ENCODE measurements around the gene CASQ2.
"Not testable (repeated sequence)": the region's sequence is repeated elsewhere in the genome, so short reads cannot be mapped to it uniquely, and the experiment has no call there.

The CASQ2 gene

DNA sequence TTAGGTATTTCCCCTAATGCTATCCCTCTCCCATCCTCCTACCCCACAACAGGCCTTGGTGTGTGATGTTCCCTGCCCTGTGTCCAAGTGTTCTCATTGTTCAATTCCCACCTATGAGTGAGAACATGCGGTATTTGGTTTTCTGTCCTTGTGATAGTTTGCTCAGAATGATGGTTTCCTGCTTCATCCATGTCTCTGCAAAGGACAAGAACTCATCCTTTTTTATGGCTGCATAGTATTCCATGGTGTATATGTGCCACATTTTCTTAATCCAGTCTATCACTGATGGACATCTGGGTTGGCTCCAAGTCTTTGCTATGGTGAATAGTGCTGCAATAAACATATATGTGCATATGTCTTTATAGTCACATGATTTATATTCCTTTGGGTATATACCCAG, 10.6 kb upstream of the CASQ2 start:
- not testable (repeated sequence) for H3K9me3 ChIP-seq (ENCODE audit: control insufficient read depth, low read depth, low read length); H3K4me3 ChIP-seq (ENCODE audit: low read length); H3K36me3 ChIP-seq (ENCODE audit: control insufficient read depth, low read depth, low read length); H3K27ac ChIP-seq (ENCODE audit: low read length); H3K27me3 ChIP-seq (ENCODE audit: control insufficient read depth, insufficient read depth, low read length); H3K4me1 ChIP-seq (ENCODE audit: control insufficient read depth, low read depth, low read length); H3K9ac ChIP-seq (ENCODE audit: low read length)

DNA sequence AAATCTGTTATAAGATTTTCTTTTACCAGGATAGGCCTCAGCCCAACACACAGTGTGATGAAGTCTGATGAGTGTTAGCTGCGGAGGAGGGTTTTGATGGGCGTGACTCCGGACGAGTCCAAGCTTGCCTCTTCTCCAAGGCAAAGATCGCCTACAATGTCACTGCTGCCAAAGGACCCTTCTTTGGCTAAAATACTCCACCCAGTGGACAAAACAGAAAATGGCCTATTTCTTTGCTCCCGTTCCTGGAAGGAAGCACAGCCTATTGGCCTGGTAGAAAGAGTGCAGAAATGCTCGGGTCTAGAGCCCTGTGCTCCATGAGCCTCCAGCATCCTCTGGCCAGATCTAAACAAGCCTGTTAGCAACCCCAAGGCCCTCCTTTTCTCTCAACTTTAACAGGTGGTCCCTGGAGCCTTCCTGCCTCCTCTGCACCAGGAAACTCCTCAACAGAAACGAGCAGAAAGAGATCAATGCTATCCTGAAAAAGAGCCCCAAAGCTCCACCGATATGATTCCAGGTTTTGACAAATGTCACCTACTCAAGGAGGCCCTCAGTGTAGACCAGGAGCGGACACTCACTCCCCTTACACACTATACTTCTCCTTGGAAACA, 3.4 kb upstream of the CASQ2 start:
- no peaks in the 10 kb centered on the region for H3K27me3 ChIP-seq (ENCODE audit: control insufficient read depth, insufficient read depth, low read length)
- H3K27ac ChIP-seq (ENCODE audit: low read length), result no peak overlapping the region
- H3K4me1 ChIP-seq (ENCODE audit: control insufficient read depth, low read depth, low read length), result peaks cover 4% of the 10 kb centered on the region
- no peaks in the 10 kb centered on the region for H3K9me3 ChIP-seq (ENCODE audit: control insufficient read depth, low read depth, low read length)
- peak overlapping the region; percentile 49 for H3K4me3 ChIP-seq (ENCODE audit: low read length)
- H3K36me3 ChIP-seq (ENCODE audit: control insufficient read depth, low read depth, low read length), result no peaks in the 10 kb centered on the region
- H3K9ac ChIP-seq (ENCODE audit: low read length), result no peak overlapping the region

DNA sequence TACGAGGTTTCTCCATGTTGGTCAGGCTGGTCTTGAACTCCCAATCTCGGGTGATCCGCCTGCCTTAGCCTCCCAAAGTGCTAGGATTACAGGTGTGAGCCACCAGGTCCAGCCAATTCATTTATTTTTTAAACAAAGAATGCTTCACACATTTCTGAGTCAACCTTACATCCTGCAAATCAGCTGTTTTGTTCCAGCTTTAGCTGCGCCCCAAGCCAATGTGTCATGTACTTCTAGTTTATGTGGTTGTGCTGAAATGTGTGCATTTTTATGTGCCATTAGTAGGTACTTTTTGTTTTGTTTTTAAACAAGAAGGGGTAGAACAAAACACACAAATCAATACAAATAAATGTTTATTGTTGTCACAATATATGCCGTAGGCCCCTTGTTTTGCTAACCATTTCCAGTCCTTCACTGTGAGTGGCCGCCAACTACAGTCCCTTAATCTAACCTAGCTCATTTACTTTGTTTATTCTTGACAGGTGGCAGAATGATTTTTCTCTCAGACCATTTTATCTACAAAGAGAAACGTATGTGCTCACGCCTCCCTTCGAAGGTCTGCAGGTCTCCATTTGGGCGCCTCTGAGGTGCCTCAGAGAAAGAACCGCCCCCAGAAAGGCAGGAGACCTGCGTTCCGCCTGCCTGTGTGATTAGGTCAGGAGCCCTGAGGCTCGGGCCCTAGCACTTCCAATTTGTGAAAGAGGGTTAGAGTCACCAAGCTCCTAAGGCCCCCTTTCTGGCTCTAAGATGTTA, 2.8 kb upstream of the CASQ2 start:
- H3K9me3 ChIP-seq (ENCODE audit: control insufficient read depth, low read depth, low read length), result no peaks in the 10 kb centered on the region
- no peak overlapping the region for H3K27ac ChIP-seq (ENCODE audit: low read length)
- no peaks in the 10 kb centered on the region for H3K36me3 ChIP-seq (ENCODE audit: control insufficient read depth, low read depth, low read length)
- H3K4me3 ChIP-seq (ENCODE audit: low read length), result peak overlapping the region; percentile 49
- no peak overlapping the region for H3K9ac ChIP-seq (ENCODE audit: low read length)
- peaks cover 4% of the 10 kb centered on the region for H3K4me1 ChIP-seq (ENCODE audit: control insufficient read depth, low read depth, low read length)
- no peaks in the 10 kb centered on the region for H3K27me3 ChIP-seq (ENCODE audit: control insufficient read depth, insufficient read depth, low read length)

DNA sequence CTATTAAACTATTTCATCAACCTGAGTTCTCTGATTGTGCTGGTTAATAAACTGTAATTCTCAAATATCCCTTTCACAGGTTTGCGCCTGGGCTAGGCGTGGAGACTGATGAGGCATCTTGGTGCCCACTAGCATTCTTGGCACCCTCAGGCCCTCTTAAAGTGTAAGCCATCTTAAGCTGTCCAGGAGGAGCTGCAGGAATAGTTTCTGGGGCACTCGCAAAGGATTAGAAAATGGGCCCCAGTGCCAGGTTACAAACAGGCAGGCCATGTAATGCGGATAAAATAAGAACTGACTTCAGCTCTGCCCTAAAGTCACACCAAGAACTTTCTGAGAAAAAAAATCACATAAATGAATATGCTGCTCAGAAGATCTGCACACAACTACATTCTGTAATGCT, 1.1 kb downstream of the CASQ2 start:
- Histone ChIP-seq H3K4me3 (ENCODE audit: low read length) (no peak overlapping the region), H3K36me3 (ENCODE audit: control insufficient read depth, low read depth, low read length) (no peaks in the 10 kb centered on the region), H3K9ac (ENCODE audit: low read length) (no peak overlapping the region), H3K4me1 (ENCODE audit: control insufficient read depth, low read depth, low read length) (peaks cover 4% of the 10 kb centered on the region), H3K27me3 (ENCODE audit: control insufficient read depth, insufficient read depth, low read length) (no peaks in the 10 kb centered on the region), H3K9me3 (ENCODE audit: control insufficient read depth, low read depth, low read length) (no peaks in the 10 kb centered on the region), H3K27ac (ENCODE audit: low read length) (no peak overlapping the region)

DNA sequence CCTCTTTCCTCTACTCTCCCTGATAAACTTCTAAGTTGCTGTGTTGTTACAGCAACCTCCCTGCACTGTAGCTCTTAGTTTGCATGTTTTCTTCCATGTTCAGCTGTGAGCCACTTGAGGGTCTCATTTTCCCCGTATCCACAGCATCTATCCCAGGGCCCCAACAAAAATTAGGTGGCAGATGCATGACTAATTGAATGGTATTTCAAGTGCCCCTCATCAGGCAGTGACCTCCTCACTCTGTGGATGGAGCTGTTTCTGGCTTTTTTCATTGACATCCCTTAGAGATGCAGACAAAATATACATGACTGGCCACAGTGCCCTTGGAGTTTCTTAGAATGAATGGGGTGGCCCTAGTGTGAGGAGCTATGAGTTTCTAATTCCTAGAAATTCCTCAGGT, 3.4 kb downstream of the CASQ2 start:
- Histone ChIP-seq H3K9ac (ENCODE audit: low read length) (no peak overlapping the region), H3K4me1 (ENCODE audit: control insufficient read depth, low read depth, low read length) (no peaks in the 10 kb centered on the region), H3K27me3 (ENCODE audit: control insufficient read depth, insufficient read depth, low read length) (no peaks in the 10 kb centered on the region), H3K4me3 (ENCODE audit: low read length) (no peak overlapping the region), H3K9me3 (ENCODE audit: control insufficient read depth, low read depth, low read length) (no peaks in the 10 kb centered on the region), H3K27ac (ENCODE audit: low read length) (no peak overlapping the region), H3K36me3 (ENCODE audit: control insufficient read depth, low read depth, low read length) (no peaks in the 10 kb centered on the region)

DNA sequence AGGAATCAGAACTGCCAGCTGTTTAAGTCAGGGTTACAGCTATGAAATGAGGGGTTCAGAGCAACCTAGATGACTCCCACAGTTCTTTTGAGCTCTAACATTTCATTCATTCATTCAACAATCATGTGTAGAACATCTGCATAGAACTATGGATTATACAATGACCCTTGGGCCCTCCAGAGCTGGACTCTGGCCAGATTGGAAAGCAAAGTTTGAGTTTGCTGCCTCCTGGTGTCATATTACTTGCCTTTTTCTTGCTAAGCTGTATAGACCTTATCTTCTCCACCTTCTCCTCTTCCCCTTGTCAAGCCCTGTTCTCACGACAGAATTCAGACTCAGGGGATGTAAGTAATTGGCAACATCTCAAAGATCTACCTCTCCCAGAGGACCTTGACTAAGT, 4.0 kb downstream of the CASQ2 start:
- no peaks in the 10 kb centered on the region for H3K27me3 ChIP-seq (ENCODE audit: control insufficient read depth, insufficient read depth, low read length)
- H3K27ac ChIP-seq (ENCODE audit: low read length), result no peak overlapping the region
- H3K4me1 ChIP-seq (ENCODE audit: control insufficient read depth, low read depth, low read length), result no peaks in the 10 kb centered on the region
- H3K4me3 ChIP-seq (ENCODE audit: low read length), result no peak overlapping the region
- H3K9me3 ChIP-seq (ENCODE audit: control insufficient read depth, low read depth, low read length), result no peaks in the 10 kb centered on the region
- H3K9ac ChIP-seq (ENCODE audit: low read length), result no peak overlapping the region
- H3K36me3 ChIP-seq (ENCODE audit: control insufficient read depth, low read depth, low read length), result no peaks in the 10 kb centered on the region

DNA sequence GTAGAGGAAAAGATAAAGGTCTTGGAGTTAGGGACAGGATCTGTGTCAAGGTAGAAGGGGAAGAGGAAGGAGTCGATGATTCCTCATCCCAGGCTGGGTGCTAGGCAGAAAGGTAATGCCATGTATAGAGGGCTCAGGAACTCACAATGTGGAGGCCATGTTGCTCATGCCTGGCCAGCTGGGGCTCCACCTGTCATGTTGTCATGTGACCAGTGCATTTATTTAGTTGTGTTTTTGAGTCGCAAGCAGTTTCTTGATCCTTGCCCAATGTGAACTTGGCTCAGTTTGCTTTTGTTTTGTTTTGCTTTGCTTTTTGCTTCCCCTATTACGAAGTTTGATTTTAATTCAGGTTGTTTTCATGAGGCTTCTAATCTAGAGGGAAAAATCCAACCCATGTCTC, 5.7 kb downstream of the CASQ2 start:
- H3K27ac ChIP-seq (ENCODE audit: low read length), result no peak overlapping the region
- H3K27me3 ChIP-seq (ENCODE audit: control insufficient read depth, insufficient read depth, low read length), result no peaks in the 10 kb centered on the region
- no peak overlapping the region for H3K4me3 ChIP-seq (ENCODE audit: low read length)
- H3K4me1 ChIP-seq (ENCODE audit: control insufficient read depth, low read depth, low read length), result no peaks in the 10 kb centered on the region
- no peaks in the 10 kb centered on the region for H3K36me3 ChIP-seq (ENCODE audit: control insufficient read depth, low read depth, low read length)
- no peaks in the 10 kb centered on the region for H3K9me3 ChIP-seq (ENCODE audit: control insufficient read depth, low read depth, low read length)
- H3K9ac ChIP-seq (ENCODE audit: low read length), result no peak overlapping the region

DNA sequence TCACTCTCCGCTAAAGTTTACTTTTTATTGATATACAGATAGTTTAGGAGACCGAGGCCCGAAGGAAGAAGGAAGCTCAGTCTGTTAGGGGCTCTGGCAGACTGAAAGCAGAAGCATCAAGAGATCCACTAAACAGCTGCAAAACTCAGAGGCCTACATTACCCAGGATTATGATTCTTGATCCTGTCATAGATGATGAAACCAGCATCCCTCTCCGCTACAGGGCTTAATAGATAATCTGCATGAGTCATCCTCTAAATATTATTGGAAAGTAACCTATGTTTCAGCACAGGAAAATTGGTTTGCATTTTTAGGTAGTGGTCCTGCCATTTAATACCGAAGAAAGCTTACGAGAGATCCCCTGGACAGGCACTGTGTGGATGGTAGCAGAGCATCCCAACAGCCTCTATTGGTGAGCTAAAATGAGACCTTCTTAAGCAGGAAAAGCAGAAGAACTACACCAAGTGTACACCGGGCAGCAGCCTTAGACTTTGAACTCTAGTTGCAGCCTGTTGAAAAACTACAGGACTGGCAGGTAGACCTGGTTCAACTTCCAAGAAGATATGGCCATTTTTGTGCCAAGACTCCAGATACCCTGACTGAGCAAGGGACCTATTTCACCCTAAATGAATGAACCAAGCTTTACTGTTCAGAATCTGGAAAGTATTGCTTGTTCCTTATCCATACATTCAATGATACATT, 6.8 kb downstream of the CASQ2 start:
- no peak overlapping the region for H3K9ac ChIP-seq (ENCODE audit: low read length)
- H3K9me3 ChIP-seq (ENCODE audit: control insufficient read depth, low read depth, low read length), result no peaks in the 10 kb centered on the region
- no peaks in the 10 kb centered on the region for H3K27me3 ChIP-seq (ENCODE audit: control insufficient read depth, insufficient read depth, low read length)
- no peaks in the 10 kb centered on the region for H3K4me1 ChIP-seq (ENCODE audit: control insufficient read depth, low read depth, low read length)
- H3K4me3 ChIP-seq (ENCODE audit: low read length), result no peak overlapping the region
- H3K36me3 ChIP-seq (ENCODE audit: control insufficient read depth, low read depth, low read length), result no peaks in the 10 kb centered on the region
- no peak overlapping the region for H3K27ac ChIP-seq (ENCODE audit: low read length)

DNA sequence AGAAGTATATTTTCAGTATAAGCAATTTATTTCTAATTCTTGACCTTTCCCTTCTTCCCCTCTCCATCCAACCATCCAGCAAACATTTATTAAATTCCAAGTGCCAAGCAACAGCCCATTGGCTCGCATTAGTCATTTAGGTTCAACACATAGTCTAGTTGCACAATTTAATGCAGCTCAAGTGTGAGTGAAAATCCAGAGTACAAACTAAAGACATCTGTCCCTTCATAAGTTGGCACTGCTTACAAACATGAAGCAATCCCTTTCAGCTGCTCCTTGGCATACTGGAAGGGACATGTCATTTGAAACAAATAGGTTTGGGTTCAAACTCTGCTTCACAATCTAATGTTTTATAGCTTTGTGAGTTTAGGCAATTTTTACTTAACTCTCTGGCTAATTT, 10.7 kb downstream of the CASQ2 start:
- H3K36me3 ChIP-seq (ENCODE audit: control insufficient read depth, low read depth, low read length), result no peaks in the 10 kb centered on the region
- no peak overlapping the region for H3K4me3 ChIP-seq (ENCODE audit: low read length)
- H3K4me1 ChIP-seq (ENCODE audit: control insufficient read depth, low read depth, low read length), result no peaks in the 10 kb centered on the region
- H3K9me3 ChIP-seq (ENCODE audit: control insufficient read depth, low read depth, low read length), result no peaks in the 10 kb centered on the region
- H3K9ac ChIP-seq (ENCODE audit: low read length), result no peak overlapping the region
- H3K27ac ChIP-seq (ENCODE audit: low read length), result no peak overlapping the region
- H3K27me3 ChIP-seq (ENCODE audit: control insufficient read depth, insufficient read depth, low read length), result no peaks in the 10 kb centered on the region

DNA sequence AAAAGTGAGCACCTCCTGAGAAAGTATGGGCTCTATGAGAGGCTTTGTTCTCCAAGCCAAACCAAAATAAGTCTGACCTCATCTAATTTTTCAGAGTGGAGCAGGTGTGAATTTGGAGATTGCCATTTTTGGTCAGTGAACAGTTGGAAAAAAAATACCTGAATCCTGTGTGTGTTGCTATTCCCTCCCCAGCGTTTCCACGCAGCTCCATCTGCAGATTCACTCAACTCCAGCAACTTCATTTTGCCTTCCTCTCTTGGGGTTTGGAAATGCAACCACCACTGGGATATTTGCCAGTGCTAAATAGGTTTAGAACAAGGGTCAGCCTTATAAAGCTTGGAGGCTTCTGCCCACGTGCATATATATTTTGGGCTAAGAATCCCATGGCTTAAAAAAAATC, 11.2 kb downstream of the CASQ2 start:
- no peak overlapping the region for H3K9ac ChIP-seq (ENCODE audit: low read length)
- no peaks in the 10 kb centered on the region for H3K9me3 ChIP-seq (ENCODE audit: control insufficient read depth, low read depth, low read length)

DNA sequence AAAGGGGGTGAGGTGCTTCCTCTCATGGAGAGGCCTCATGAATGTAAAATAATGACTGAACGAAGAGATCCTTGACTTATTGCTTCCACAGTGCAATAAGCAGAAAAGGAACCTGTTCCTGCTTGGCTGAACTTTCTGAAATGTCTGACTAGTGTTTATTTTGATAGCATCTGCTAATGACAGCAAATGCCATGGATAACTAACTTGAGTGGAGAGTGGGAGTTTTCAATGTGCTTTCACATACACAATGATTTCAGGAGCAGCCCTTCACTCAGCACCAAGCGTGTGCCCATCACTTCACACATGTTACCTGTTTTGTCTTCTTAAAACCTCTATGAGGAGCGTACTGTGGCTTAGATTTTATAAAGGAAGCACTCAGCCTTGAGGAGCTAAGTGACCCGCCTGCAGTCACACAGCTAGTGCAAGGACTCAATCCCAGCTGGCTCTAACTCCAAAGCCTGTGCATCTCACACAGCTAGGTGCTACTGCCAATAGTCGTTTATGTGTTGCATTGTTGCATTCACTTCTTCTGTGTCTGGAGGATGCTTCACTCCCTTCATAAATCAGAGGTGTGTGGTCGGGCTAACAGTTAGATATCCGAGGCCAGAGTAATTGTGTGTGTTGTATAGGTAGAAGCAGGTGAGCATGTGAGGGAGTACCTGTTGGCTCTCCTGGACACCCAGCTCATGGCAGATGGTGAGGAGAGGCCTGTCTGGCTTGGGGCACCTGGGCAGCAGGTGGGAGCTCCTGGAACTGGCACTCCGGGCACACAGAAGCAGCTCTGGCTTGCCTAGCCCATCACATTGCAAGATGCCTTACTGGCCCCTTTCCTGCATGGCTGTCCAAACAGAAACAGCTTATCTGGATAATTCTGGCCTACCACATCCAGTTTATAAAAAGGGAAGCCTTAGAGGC, 12.8 kb downstream of the CASQ2 start:
- no peak overlapping the region for H3K27ac ChIP-seq (ENCODE audit: low read length)
- no peaks in the 10 kb centered on the region for H3K36me3 ChIP-seq (ENCODE audit: control insufficient read depth, low read depth, low read length)
- H3K4me1 ChIP-seq (ENCODE audit: control insufficient read depth, low read depth, low read length), result no peaks in the 10 kb centered on the region
- H3K27me3 ChIP-seq (ENCODE audit: control insufficient read depth, insufficient read depth, low read length), result no peaks in the 10 kb centered on the region
- no peak overlapping the region for H3K9ac ChIP-seq (ENCODE audit: low read length)
- no peaks in the 10 kb centered on the region for H3K9me3 ChIP-seq (ENCODE audit: control insufficient read depth, low read depth, low read length)
- H3K4me3 ChIP-seq (ENCODE audit: low read length), result no peak overlapping the region

More for the DNA sequence above, 11.2 kb downstream of the CASQ2 start:
- Histone ChIP-seq H3K27ac (ENCODE audit: low read length) (no peak overlapping the region), H3K4me3 (ENCODE audit: low read length) (no peak overlapping the region), H3K27me3 (ENCODE audit: control insufficient read depth, insufficient read depth, low read length) (no peaks in the 10 kb centered on the region), H3K36me3 (ENCODE audit: control insufficient read depth, low read depth, low read length) (no peaks in the 10 kb centered on the region), H3K4me1 (ENCODE audit: control insufficient read depth, low read depth, low read length) (no peaks in the 10 kb centered on the region)
